HepG2 (cell line): ENCODE measurements around the gene DLL4. TPM values are rescaled to one million over a fixed set of nuclear protein-coding genes. Genes with fewer than 3 reads are reported as not detected.
A peak's percentile ranks its signal among the peaks of the same experiment; 100 is the strongest.

Experiments
- BCLAF1 ChIP-seq: fragments of 450-650 bp; IDR thresholded peaks from 2 replicates; pipeline ENCODE4 v1.6.1; 2017; ENCODE audit warnings: mild to moderate bottlenecking
- ZNF24 ChIP-seq: fragments of 450-650 bp; IDR thresholded peaks from 2 replicates; pipeline ENCODE4 v1.6.1; 2017; ENCODE audit warnings: antibody characterized with exemption, mild to moderate bottlenecking
- ZNF501 ChIP-seq: sonication (generic); formaldehyde crosslinking; IDR thresholded peaks from 2 replicates; pipeline ENCODE4 v1.5.1; 2020; ENCODE audit warnings: mild to moderate bottlenecking, moderate library complexity, missing genetic modification reagents
- polyA plus RNA-seq, 8 experiments: library from polyadenylated mRNA; depleted of rRNA in 3 of 8; stranded (reverse) in 7 of 8; unstranded in 1 of 8; fragments of >200 nt; fragmentation: Illumina TruSeq in 4 of 8; extraction: Trizol in 4 of 8; gene quantifications; 2 replicates each; pipeline versions ENCODE4 v1.2.1 to v1.2.3, GENCODE V29; 2011 to 2016; ENCODE audit warnings: low read depth in 4 of 8, missing spikeins in 1 of 8, mixed read lengths in 1 of 8; ENCODE audit not compliant: insufficient read depth in 1 of 8
- total RNA-seq, 5 experiments: library from RNA; depleted of rRNA; stranded (reverse); fragments of >200 nt; fragmentation: Illumina TruSeq; extraction: Trizol; gene quantifications; 2 replicates each; pipeline ENCODE4 v1.2.3, GENCODE V29; 2016; ENCODE audit warnings: low read depth in 1 of 5
- TF ChIP-seq, protein P1 (sequence below): sonication (generic); formaldehyde crosslinking; IDR thresholded peaks from 2 replicates; pipeline ENCODE4 v1.4.0; 2020; ENCODE audit warnings: missing genetic modification reagents
- TF ChIP-seq, protein P2 (sequence below): IDR thresholded peaks from 2 replicates; pipeline ENCODE4 v1.6.1; 2016; ENCODE audit warnings: missing biosample characterization, missing genetic modification reagents, low read depth

DLL4 gene
- total and polyA plus RNA-seq, 2 of the 13 experiments (the other 11 are each of a cell fraction or from before 2014, with no cell fraction given) = 0.20 to 0.25 TPM

GRCh38 chr15:40936709-40937666 is 7.8 kb downstream of the DLL4 start (continued):
- no peak for TF ChIP-seq BCLAF1
- TF ChIP-seq, protein P1, sequence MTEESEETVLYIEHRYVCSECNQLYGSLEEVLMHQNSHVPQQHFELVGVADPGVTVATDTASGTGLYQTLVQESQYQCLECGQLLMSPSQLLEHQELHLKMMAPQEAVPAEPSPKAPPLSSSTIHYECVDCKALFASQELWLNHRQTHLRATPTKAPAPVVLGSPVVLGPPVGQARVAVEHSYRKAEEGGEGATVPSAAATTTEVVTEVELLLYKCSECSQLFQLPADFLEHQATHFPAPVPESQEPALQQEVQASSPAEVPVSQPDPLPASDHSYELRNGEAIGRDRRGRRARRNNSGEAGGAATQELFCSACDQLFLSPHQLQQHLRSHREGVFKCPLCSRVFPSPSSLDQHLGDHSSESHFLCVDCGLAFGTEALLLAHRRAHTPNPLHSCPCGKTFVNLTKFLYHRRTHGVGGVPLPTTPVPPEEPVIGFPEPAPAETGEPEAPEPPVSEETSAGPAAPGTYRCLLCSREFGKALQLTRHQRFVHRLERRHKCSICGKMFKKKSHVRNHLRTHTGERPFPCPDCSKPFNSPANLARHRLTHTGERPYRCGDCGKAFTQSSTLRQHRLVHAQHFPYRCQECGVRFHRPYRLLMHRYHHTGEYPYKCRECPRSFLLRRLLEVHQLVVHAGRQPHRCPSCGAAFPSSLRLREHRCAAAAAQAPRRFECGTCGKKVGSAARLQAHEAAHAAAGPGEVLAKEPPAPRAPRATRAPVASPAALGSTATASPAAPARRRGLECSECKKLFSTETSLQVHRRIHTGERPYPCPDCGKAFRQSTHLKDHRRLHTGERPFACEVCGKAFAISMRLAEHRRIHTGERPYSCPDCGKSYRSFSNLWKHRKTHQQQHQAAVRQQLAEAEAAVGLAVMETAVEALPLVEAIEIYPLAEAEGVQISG (CRISPR knock-in tag) = peak; percentile 41; the same call in 1 of the 2 replicates
- TF ChIP-seq, protein P2, sequence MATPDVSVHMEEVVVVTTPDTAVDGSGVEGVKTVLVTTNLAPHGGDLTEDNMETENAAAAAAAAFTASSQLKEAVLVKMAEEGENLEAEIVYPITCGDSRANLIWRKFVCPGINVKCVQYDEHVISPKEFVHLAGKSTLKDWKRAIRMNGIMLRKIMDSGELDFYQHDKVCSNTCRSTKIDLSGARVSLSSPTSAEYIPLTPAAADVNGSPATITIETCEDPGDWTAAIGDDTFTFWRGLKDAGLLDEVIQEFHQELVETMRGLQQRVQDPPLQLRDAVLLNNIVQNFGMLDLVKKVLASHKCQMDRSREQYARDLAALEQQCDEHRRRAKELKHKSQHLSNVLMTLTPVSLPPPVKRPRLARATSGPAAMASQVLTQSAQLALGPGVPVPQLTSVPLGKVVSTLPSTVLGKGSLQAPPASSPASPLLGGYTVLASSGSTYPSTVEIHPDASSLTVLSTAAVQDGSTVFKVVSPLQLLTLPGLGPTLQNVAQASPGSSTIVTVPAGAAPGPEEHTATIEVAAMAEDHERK = no peak
- 0 out of 2 replicates have a peak, but pooled peaks have one; percentile 54 for TF ChIP-seq ZNF24
- TF ChIP-seq ZNF501 (CRISPR knock-in tag) = no peak
- TF ChIP-seq, all 625 proteins: peak for 45
